HEK293 (cell line): ENCODE measurements around the gene CCDC187.

Experiments used
- CTCF ChIA-PET: fragments of 350-600 bp; formaldehyde crosslinking; extraction: SDS; loops from one replicate; lab custom pipeline; 2021; ENCODE audit warnings: antibody characterized with exemption; lab: Yijun Ruan, JAX
- POLR2A ChIA-PET: fragments of 300-600 bp; formaldehyde crosslinking; extraction: SDS; loops from one replicate; lab custom pipeline; 2020; ENCODE audit warnings: antibody characterized with exemption, inconsistent platforms; lab: Yijun Ruan, JAX
- H3K27ac ChIP-seq: fragments of 200-500 bp; sonication (Bioruptor generic); 2 replicates; pipeline ENCODE4 v1.5.1; 2014; ENCODE audit warnings: low read depth, low read length, control low read depth, inconsistent platforms; ENCODE audit errors: extremely low read depth
- H3K36me3 ChIP-seq, 2 experiments: fragments of 200-500 bp in 1 of 2; sonication (Bioruptor generic) in 1 of 2; 1 replicate in 1 of 2; 2 replicates in 1 of 2; pipeline ENCODE4 v1.5.1; 2014 to 2017; ENCODE audit warnings: inconsistent platforms in 2 of 2, low read length in 2 of 2; ENCODE audit not compliant: control insufficient read depth in 2 of 2, insufficient read depth in 1 of 2
- H3K4me1 ChIP-seq: fragments of 200-500 bp; sonication (Bioruptor generic); 2 replicates; pipeline ENCODE4 v1.5.1; 2014; ENCODE audit warnings: mild to moderate bottlenecking, low read length, inconsistent platforms; ENCODE audit not compliant: control insufficient read depth, insufficient read depth
- H3K4me3 ChIP-seq: 2 replicates; pipeline ENCODE4 v1.5.1; 2011; ENCODE audit warnings: low read depth, mild to moderate bottlenecking, control low read depth, low read length, moderate library complexity
- H3K9me3 ChIP-seq: fragments of 200-500 bp; sonication (Bioruptor generic); 2 replicates; pipeline ENCODE4 v1.5.1; 2014; ENCODE audit warnings: low read depth, low read length, inconsistent platforms; ENCODE audit not compliant: control insufficient read depth, insufficient read depth
- GLIS1 ChIP-seq: fragments of 450-650 bp; formaldehyde crosslinking; IDR thresholded peaks from 2 replicates; pipeline ENCODE4 v1.5.1; 2016; ENCODE audit warnings: missing biosample characterization, missing genetic modification characterization
- SP7 ChIP-seq: fragments of 450-650 bp; formaldehyde crosslinking; IDR thresholded peaks from 2 replicates; pipeline ENCODE4 v1.5.1; 2016; ENCODE audit warnings: missing biosample characterization, missing genetic modification characterization
- TRIM28 ChIP-seq: IDR thresholded peaks from 2 replicates; pipeline ENCODE4 v1.6.1; 2011; ENCODE audit warnings: low read length, control low read depth, borderline replicate concordance
- ZBTB8A ChIP-seq: fragments of 450-650 bp; formaldehyde crosslinking; IDR thresholded peaks from 2 replicates; pipeline ENCODE4 v1.5.1; 2016; ENCODE audit warnings: missing biosample characterization, missing genetic modification characterization
- ZEB2 ChIP-seq: fragments of 450-650 bp; formaldehyde crosslinking; IDR thresholded peaks from 2 replicates; pipeline ENCODE4 v1.5.1; 2016; ENCODE audit warnings: missing biosample characterization, missing genetic modification characterization
- ZNF114 ChIP-seq: fragments of 450-650 bp; formaldehyde crosslinking; IDR thresholded peaks from 2 replicates; pipeline ENCODE4 v1.5.0; 2017; ENCODE audit warnings: missing biosample characterization, missing genetic modification characterization
- ZNF121 ChIP-seq: fragments of 450-650 bp; formaldehyde crosslinking; IDR thresholded peaks from 2 replicates; pipeline ENCODE4 v1.5.1; 2016; ENCODE audit warnings: missing biosample characterization, missing genetic modification characterization
- ZNF132 ChIP-seq: fragments of 450-650 bp; formaldehyde crosslinking; IDR thresholded peaks from 2 replicates; pipeline ENCODE4 v1.5.1; 2017; ENCODE audit warnings: missing biosample characterization, missing genetic modification characterization, borderline replicate concordance
- ZNF174 ChIP-seq: fragments of 450-650 bp; formaldehyde crosslinking; IDR thresholded peaks from 2 replicates; pipeline ENCODE4 v1.5.0; 2017; ENCODE audit warnings: missing biosample characterization, mild to moderate bottlenecking, missing genetic modification characterization
- ZNF19 ChIP-seq: fragments of 450-650 bp; formaldehyde crosslinking; IDR thresholded peaks from 2 replicates; pipeline ENCODE4; 2016; ENCODE audit warnings: missing biosample characterization, missing genetic modification characterization, low read depth
- ZNF221 ChIP-seq: fragments of 450-650 bp; formaldehyde crosslinking; IDR thresholded peaks from 2 replicates; pipeline ENCODE4 v1.5.1; 2017; ENCODE audit warnings: missing biosample characterization, missing genetic modification characterization, borderline replicate concordance
- ZNF23 ChIP-seq: fragments of 450-650 bp; formaldehyde crosslinking; IDR thresholded peaks from 2 replicates; pipeline ENCODE4 v1.5.1; 2016; ENCODE audit warnings: missing biosample characterization, missing genetic modification characterization, borderline replicate concordance
- ZNF274 ChIP-seq, 2 experiments: fragments of 200-500 bp in 1 of 2; fragments of 450-650 bp in 1 of 2; sonication (Bioruptor generic) in 1 of 2; formaldehyde crosslinking in 1 of 2; IDR thresholded peaks; 2 replicates each; pipeline versions ENCODE4 v1.5.1 to v1.6.1; 2014 to 2016; ENCODE audit warnings: borderline replicate concordance in 1 of 2, inconsistent platforms in 1 of 2, low read length in 1 of 2, missing biosample characterization in 1 of 2, missing genetic modification characterization in 1 of 2
- ZNF391 ChIP-seq: fragments of 450-650 bp; formaldehyde crosslinking; IDR thresholded peaks from 2 replicates; pipeline ENCODE4 v1.5.1; 2016; ENCODE audit warnings: low read depth, missing biosample characterization, missing genetic modification characterization, borderline replicate concordance
- ZNF404 ChIP-seq: fragments of 450-650 bp; formaldehyde crosslinking; IDR thresholded peaks from 2 replicates; pipeline ENCODE4 v1.5.1; 2017; ENCODE audit warnings: missing biosample characterization, missing genetic modification characterization
- ZNF510 ChIP-seq: fragments of 450-650 bp; formaldehyde crosslinking; IDR thresholded peaks from 2 replicates; pipeline ENCODE4 v1.5.1; 2018; ENCODE audit warnings: mild to moderate bottlenecking, missing genetic modification characterization, missing biosample characterization; ENCODE audit not compliant: insufficient replicate concordance
- ZNF530 ChIP-seq: fragments of 450-650 bp; formaldehyde crosslinking; IDR thresholded peaks from 2 replicates; pipeline ENCODE4 v1.5.1; 2016; ENCODE audit warnings: low read depth, missing biosample characterization, missing genetic modification characterization
- ZNF658 ChIP-seq: fragments of 450-650 bp; formaldehyde crosslinking; IDR thresholded peaks from 2 replicates; pipeline ENCODE4; 2016; ENCODE audit warnings: missing biosample characterization, missing genetic modification characterization
- ZNF701 ChIP-seq: fragments of 450-650 bp; formaldehyde crosslinking; IDR thresholded peaks from 2 replicates; pipeline ENCODE4 v1.5.1; 2016; ENCODE audit warnings: missing biosample characterization, missing genetic modification characterization
- ZNF747 ChIP-seq: fragments of 450-650 bp; formaldehyde crosslinking; IDR thresholded peaks from 2 replicates; pipeline ENCODE4 v1.5.1; 2016; ENCODE audit warnings: missing biosample characterization, missing genetic modification characterization
- ZNF76 ChIP-seq: fragments of 450-650 bp; formaldehyde crosslinking; IDR thresholded peaks from 2 replicates; pipeline ENCODE4; 2016; ENCODE audit warnings: low read depth, missing biosample characterization, missing genetic modification characterization, borderline replicate concordance
- ZNF843 ChIP-seq: fragments of 450-650 bp; formaldehyde crosslinking; IDR thresholded peaks from 2 replicates; pipeline ENCODE4 v1.5.1; 2016; ENCODE audit warnings: missing biosample characterization, missing genetic modification characterization
- ZSCAN16 ChIP-seq: fragments of 450-650 bp; formaldehyde crosslinking; IDR thresholded peaks from 2 replicates; pipeline ENCODE4 v1.5.1; 2016; ENCODE audit warnings: missing biosample characterization, missing genetic modification characterization
- ZSCAN5A ChIP-seq: fragments of 450-650 bp; formaldehyde crosslinking; IDR thresholded peaks from 2 replicates; pipeline ENCODE4 v1.5.1; 2016; ENCODE audit warnings: missing biosample characterization, missing genetic modification characterization

CCDC187 gene

DNA sequence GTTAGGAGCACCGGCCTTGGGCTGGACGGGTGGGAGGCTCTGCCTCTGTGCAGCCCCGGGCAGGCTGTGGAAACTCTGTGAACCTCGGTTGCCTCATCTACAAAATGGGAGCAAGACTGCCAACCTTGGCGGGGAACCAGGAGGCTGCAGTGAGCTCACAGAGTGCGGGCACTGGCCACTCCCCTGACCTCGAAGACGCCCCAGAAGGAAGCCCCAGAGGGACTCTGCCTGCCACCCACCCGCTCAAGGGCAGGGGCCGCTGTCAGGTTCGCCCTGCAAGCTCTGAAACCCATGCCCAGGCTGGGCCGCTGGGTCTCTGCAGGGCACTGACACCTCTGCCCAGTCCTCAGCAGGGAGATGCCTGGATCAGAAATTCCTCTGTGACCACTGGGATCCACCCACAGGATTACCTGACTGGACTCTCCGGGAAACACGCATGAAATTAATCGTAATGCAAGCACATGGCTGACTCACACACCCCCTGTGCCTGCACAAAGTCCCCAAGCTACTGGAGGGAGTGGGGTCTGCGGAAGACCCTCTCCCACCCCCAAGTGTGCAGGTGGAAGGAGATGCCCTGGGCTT lies 7.4 kb downstream of the CCDC187 start:
- no peaks in the 10 kb centered on the region for H3K4me1 ChIP-seq
- no peak overlapping the region for H3K27ac ChIP-seq
- H3K36me3 ChIP-seq: no peaks in the 10 kb centered on the region
- no peak overlapping the region for H3K4me3 ChIP-seq
- POLR2A ChIA-PET: no interaction called here
- CTCF ChIA-PET: interaction anchor here (0.5 to 1.5 kb wide), 4 partner anchors 9 to 447 kb away, joined by 3 to 11 read pairs (median 4); no protein-coding TSS in a partner anchor
- no peak for TF ChIP-seq ZNF510
- no peak for TF ChIP-seq ZNF132 (tag by site-specific recombination)
- TF ChIP-seq ZNF19 (tag by site-specific recombination): no peak
- TF ChIP-seq ZNF391: no peak
- TF ChIP-seq ZNF23 (tag by site-specific recombination): no peak
- TF ChIP-seq ZNF221 (tag by site-specific recombination): no peak
- TF ChIP-seq ZSCAN16 (tag by site-specific recombination): no peak
- no peak for TF ChIP-seq ZNF114 (tag by site-specific recombination)
- TF ChIP-seq GLIS1 (tag by site-specific recombination): no peak
- no peak for TF ChIP-seq ZNF121
- TF ChIP-seq ZBTB8A (tag by site-specific recombination): no peak
- no peak for TF ChIP-seq ZNF658
- TF ChIP-seq ZNF747 (tag by site-specific recombination): no peak
- no peak for TF ChIP-seq ZSCAN5A (tag by site-specific recombination)
- TF ChIP-seq SP7: no peak
- no peak for TF ChIP-seq ZNF76 (tag by site-specific recombination)
- no peak for TF ChIP-seq ZEB2
- no peak for TF ChIP-seq ZNF404 (tag by site-specific recombination)
- no peak for TF ChIP-seq ZNF701 (tag by site-specific recombination)
- no peaks in the 10 kb centered on the region for H3K9me3 ChIP-seq

GRCh38 chr9:136295542-136296433 lies 8.1 kb downstream of the CCDC187 start:
- Histone ChIP-seq H3K27ac (no peak overlapping the region), H3K36me3 (no peaks in the 10 kb centered on the region), H3K9me3 (no peaks in the 10 kb centered on the region), H3K4me1 (no peaks in the 10 kb centered on the region), H3K4me3 (no peak overlapping the region)
- no peak for TF ChIP-seq ZNF274 (IDR thresholded peaks at IDR 0.05; ENCODE audit: low read length)
- TF ChIP-seq ZNF274 (tag by site-specific recombination; IDR thresholded peaks at IDR 0.05; ENCODE audit: borderline replicate concordance): no peak
- no peak for TF ChIP-seq ZNF174 (tag by site-specific recombination)
- TF ChIP-seq ZSCAN5A (tag by site-specific recombination): no peak
- no peak for TF ChIP-seq ZNF530 (tag by site-specific recombination)
- TF ChIP-seq ZNF391: no peak
- TF ChIP-seq ZNF843 (tag by site-specific recombination): no peak
- no peak for TF ChIP-seq TRIM28
- no peak for TF ChIP-seq ZBTB8A (tag by site-specific recombination)
- POLR2A ChIA-PET: no interaction called here
- CTCF ChIA-PET: interaction anchor here (0.7 to 1.5 kb wide), 2 partner anchors 11 to 13 kb away, joined by 3 to 11 read pairs; no protein-coding TSS in a partner anchor
